ENCODE measurements around the gene ANKRD27. TPM values are rescaled to one million over a fixed set of nuclear protein-coding genes. Genes with fewer than 3 reads are reported as not detected.

The ANKRD27 gene
- total RNA-seq, 4 donors from 2014 or later, result 33.2 to 48.0 (median 38.7) TPM

GRCh38 chr19:32638625-32639024, 36.4 kb downstream of the ANKRD27 start:
- Histone ChIP-seq H3K27me3 (no peaks in the 10 kb centered on the region), H3K4me1 (no peaks in the 10 kb centered on the region), H3K4me3 (no peak overlapping the region), H3K9me3 (no peaks in the 10 kb centered on the region), H3K36me3 (peaks cover 0 to 79% (median 3%) of the 10 kb centered on the region in 3 donors), H3K27ac (no peak overlapping the region)
- TF ChIP-seq CTCF (IDR thresholded peaks at IDR 0.05), result no peak
- no peak for TF ChIP-seq POLR2A (IDR thresholded peaks at IDR 0.05)
- no peak for DNase-seq

- H3K36me3 ChIP-seq, result peaks cover 0 to 68% (median 0%) of the 10 kb centered on the region in 3 donors
- no peaks in the 10 kb centered on the region for H3K27me3 ChIP-seq
- no peaks in the 10 kb centered on the region for H3K4me1 ChIP-seq
- TF ChIP-seq CTCF (IDR thresholded peaks at IDR 0.05), result no peak
- no peak for TF ChIP-seq POLR2A (IDR thresholded peaks at IDR 0.05)
- DNase-seq, result no peak
- no peak overlapping the region for H3K27ac ChIP-seq
- no peaks in the 10 kb centered on the region for H3K9me3 ChIP-seq
- no peak overlapping the region for H3K4me3 ChIP-seq
These were observed 37.5 kb downstream of the ANKRD27 start for GRCh38 chr19:32637480-32637879.

GRCh38 chr19:32631381-32631780, 43.6 kb downstream of the ANKRD27 start:
- no peak for TF ChIP-seq POLR2A (IDR thresholded peaks at IDR 0.05)
- no peak for TF ChIP-seq CTCF (IDR thresholded peaks at IDR 0.05)
- Histone ChIP-seq H3K9me3 (no peaks in the 10 kb centered on the region), H3K36me3 (peaks cover 0 to 60% (median 0%) of the 10 kb centered on the region in 3 donors), H3K27me3 (no peaks in the 10 kb centered on the region), H3K4me3 (no peak overlapping the region), H3K4me1 (no peaks in the 10 kb centered on the region), H3K27ac (no peak overlapping the region)
- DNase-seq, result no peak

GRCh38 chr19:32630338-32630737, 44.6 kb downstream of the ANKRD27 start:
- TF ChIP-seq POLR2A (IDR thresholded peaks at IDR 0.05), result no peak
- TF ChIP-seq CTCF (IDR thresholded peaks at IDR 0.05), result no peak
- H3K4me1 ChIP-seq, result no peaks in the 10 kb centered on the region
- no peak for DNase-seq
- no peaks in the 10 kb centered on the region for H3K27me3 ChIP-seq
- peaks cover 0 to 60% (median 0%) of the 10 kb centered on the region in 3 donors for H3K36me3 ChIP-seq
- H3K4me3 ChIP-seq, result no peak overlapping the region
- no peaks in the 10 kb centered on the region for H3K9me3 ChIP-seq
- no peak overlapping the region for H3K27ac ChIP-seq

GRCh38 chr19:32627714-32628270, 47.2 kb downstream of the ANKRD27 start:
- Histone ChIP-seq H3K9me3 (no peaks in the 10 kb centered on the region), H3K4me3 (no peak overlapping the region), H3K27ac (no peak overlapping the region), H3K4me1 (no peaks in the 10 kb centered on the region), H3K27me3 (no peaks in the 10 kb centered on the region), H3K36me3 (peaks cover 0 to 80% (median 0%) of the 10 kb centered on the region in 3 donors)
- DNase-seq, result no peak
- TF ChIP-seq CTCF (IDR thresholded peaks at IDR 0.05) (no peak), POLR2A (IDR thresholded peaks at IDR 0.05) (no peak)

GRCh38 chr19:32626969-32627368, 48.0 kb downstream of the ANKRD27 start:
- H3K4me1 ChIP-seq, result no peaks in the 10 kb centered on the region
- TF ChIP-seq POLR2A (IDR thresholded peaks at IDR 0.05) (no peak), CTCF (IDR thresholded peaks at IDR 0.05) (no peak)
- H3K27ac ChIP-seq, result no peak overlapping the region
- H3K27me3 ChIP-seq, result no peaks in the 10 kb centered on the region
- peaks cover 0 to 89% (median 0%) of the 10 kb centered on the region in 3 donors for H3K36me3 ChIP-seq
- no peaks in the 10 kb centered on the region for H3K9me3 ChIP-seq
- DNase-seq, result no peak
- H3K4me3 ChIP-seq, result no peak overlapping the region

Measured in Peyer's patch (tissue), 4 donors.